ENCODE results near the gene DGCR8. TPM values are rescaled to one million over a fixed set of nuclear protein-coding genes. Genes with fewer than 3 reads are reported as not detected.
"Not testable (repeated sequence)": the region's sequence is repeated elsewhere in the genome, so short reads cannot be mapped to it uniquely, and the experiment has no call there.

The DGCR8 gene
- total and polyA plus RNA-seq, 9 donors = 27.1 to 48.7 (median 38.4) TPM

- WGBS (ENCODE audit: insufficient coverage) = 78% methylated on average over 9 of the region's 11 CpGs
Observed at GRCh38 chr22:20066617-20067383, 13.2 kb upstream of the DGCR8 start.

GRCh38 chr22:20067384-20067682 lies 12.7 kb upstream of the DGCR8 start:
- WGBS (ENCODE audit: insufficient coverage) = 83% methylated on average over 1 of the region's 3 CpGs
- H3K27me3 ChIP-seq (ENCODE audit: control insufficient read depth, insufficient read depth, low read length) = not testable (repeated sequence)

More at GRCh38 chr22:20066617-20067383, 13.2 kb upstream of the DGCR8 start:
- no peaks in the 10 kb centered on the region for H3K4me1 ChIP-seq (ENCODE audit: control insufficient read depth, insufficient read depth, low read length)
- no peak overlapping the region for H3K27ac ChIP-seq (ENCODE audit: low read length)
- DNase-seq = no peak
- H3K9me3 ChIP-seq (replicated peaks; ENCODE audit: control insufficient read depth, low read depth, low read length) = no peaks in the 10 kb centered on the region
- peaks cover 20% of the 10 kb centered on the region for H3K36me3 ChIP-seq (ENCODE audit: control insufficient read depth, insufficient read depth, low read length)
- no peak overlapping the region for H3K4me3 ChIP-seq (ENCODE audit: low read length)
- no peaks in the 10 kb centered on the region for H3K27me3 ChIP-seq (ENCODE audit: control insufficient read depth, insufficient read depth, low read length)

GRCh38 chr22:20068640-20069039 lies 11.4 kb upstream of the DGCR8 start:
- H3K4me3 ChIP-seq (ENCODE audit: low read length) = no peak overlapping the region
- H3K4me1 ChIP-seq (ENCODE audit: control insufficient read depth, insufficient read depth, low read length) = no peaks in the 10 kb centered on the region
- no peaks in the 10 kb centered on the region for H3K9me3 ChIP-seq (replicated peaks; ENCODE audit: control insufficient read depth, low read depth, low read length)
- peaks cover 9% of the 10 kb centered on the region for H3K36me3 ChIP-seq (ENCODE audit: control insufficient read depth, insufficient read depth, low read length)
- no peak overlapping the region for H3K27ac ChIP-seq (ENCODE audit: low read length)
- no peaks in the 10 kb centered on the region for H3K27me3 ChIP-seq (ENCODE audit: control insufficient read depth, insufficient read depth, low read length)
- DNase-seq = no peak
- WGBS (ENCODE audit: insufficient coverage) = 78% methylated on average over 3 of the region's 7 CpGs

More at GRCh38 chr22:20067384-20067682, 12.7 kb upstream of the DGCR8 start:
- not testable (repeated sequence) for H3K9me3 ChIP-seq (replicated peaks; ENCODE audit: control insufficient read depth, low read depth, low read length); DNase-seq; H3K27ac ChIP-seq (ENCODE audit: low read length); H3K4me3 ChIP-seq (ENCODE audit: low read length); H3K4me1 ChIP-seq (ENCODE audit: control insufficient read depth, insufficient read depth, low read length)
- peaks cover 16% of the 10 kb centered on the region for H3K36me3 ChIP-seq (ENCODE audit: control insufficient read depth, insufficient read depth, low read length)

- Histone ChIP-seq H3K4me1 (ENCODE audit: control insufficient read depth, insufficient read depth, low read length) (no peaks in the 10 kb centered on the region), H3K36me3 (ENCODE audit: control insufficient read depth, insufficient read depth, low read length) (peaks cover 7% of the 10 kb centered on the region), H3K4me3 (ENCODE audit: low read length) (no peak overlapping the region), H3K27me3 (ENCODE audit: control insufficient read depth, insufficient read depth, low read length) (no peaks in the 10 kb centered on the region), H3K9me3 (replicated peaks; ENCODE audit: control insufficient read depth, low read depth, low read length) (no peaks in the 10 kb centered on the region), H3K27ac (ENCODE audit: low read length) (no peak overlapping the region)
- WGBS (ENCODE audit: insufficient coverage) = 100% methylated on average over 5 of the region's 7 CpGs
- DNase-seq = no peak
Observed at GRCh38 chr22:20069331-20070042, 10.6 kb upstream of the DGCR8 start.

- no peak for DNase-seq
- Histone ChIP-seq H3K27me3 (ENCODE audit: control insufficient read depth, insufficient read depth, low read length) (no peaks in the 10 kb centered on the region), H3K4me3 (ENCODE audit: low read length) (no peak overlapping the region), H3K4me1 (ENCODE audit: control insufficient read depth, insufficient read depth, low read length) (no peaks in the 10 kb centered on the region), H3K36me3 (ENCODE audit: control insufficient read depth, insufficient read depth, low read length) (no peaks in the 10 kb centered on the region), H3K9me3 (replicated peaks; ENCODE audit: control insufficient read depth, low read depth, low read length) (no peaks in the 10 kb centered on the region), H3K27ac (ENCODE audit: low read length) (no peak overlapping the region)
- 79% methylated on average over 6 of the region's 8 CpGs for WGBS (ENCODE audit: insufficient coverage)
Observed at GRCh38 chr22:20071524-20071972, 8.5 kb upstream of the DGCR8 start.

GRCh38 chr22:20076627-20077172 lies 3.3 kb upstream of the DGCR8 start:
- peaks cover 4% of the 10 kb centered on the region for H3K36me3 ChIP-seq (ENCODE audit: control insufficient read depth, insufficient read depth, low read length)
- H3K27me3 ChIP-seq (ENCODE audit: control insufficient read depth, insufficient read depth, low read length) = no peaks in the 10 kb centered on the region
- no peak overlapping the region for H3K27ac ChIP-seq (ENCODE audit: low read length)
- no peak for DNase-seq
- H3K9me3 ChIP-seq (replicated peaks; ENCODE audit: control insufficient read depth, low read depth, low read length) = no peaks in the 10 kb centered on the region
- WGBS (ENCODE audit: insufficient coverage) = 76% methylated on average over 4 of the region's 6 CpGs
- no peak overlapping the region for H3K4me3 ChIP-seq (ENCODE audit: low read length)
- H3K4me1 ChIP-seq (ENCODE audit: control insufficient read depth, insufficient read depth, low read length) = peaks cover 11% of the 10 kb centered on the region

- peak overlapping the region; percentile 94 for H3K27ac ChIP-seq (ENCODE audit: low read length)
- no peaks in the 10 kb centered on the region for H3K27me3 ChIP-seq (ENCODE audit: control insufficient read depth, insufficient read depth, low read length)
- DNase-seq = peak; percentile 82
- H3K4me1 ChIP-seq (ENCODE audit: control insufficient read depth, insufficient read depth, low read length) = peaks cover 38% of the 10 kb centered on the region
- peaks cover 13% of the 10 kb centered on the region for H3K36me3 ChIP-seq (ENCODE audit: control insufficient read depth, insufficient read depth, low read length)
- 0% methylated on average over 33 of the region's 34 CpGs for WGBS (ENCODE audit: insufficient coverage)
- peak overlapping the region; percentile 82 for H3K4me3 ChIP-seq (ENCODE audit: low read length)
- no peaks in the 10 kb centered on the region for H3K9me3 ChIP-seq (replicated peaks; ENCODE audit: control insufficient read depth, low read depth, low read length)
Observed at GRCh38 chr22:20080445-20080775, 369 bp downstream of the DGCR8 start.

GRCh38 chr22:20080776-20081654 lies 974 bp downstream of the DGCR8 start:
- H3K4me1 ChIP-seq (ENCODE audit: control insufficient read depth, insufficient read depth, low read length) = peaks cover 38% of the 10 kb centered on the region
- H3K36me3 ChIP-seq (ENCODE audit: control insufficient read depth, insufficient read depth, low read length) = peaks cover 19% of the 10 kb centered on the region
- WGBS (ENCODE audit: insufficient coverage) = 5% methylated on average over 24 of the region's 27 CpGs
- DNase-seq = peak; percentile 71
- H3K27me3 ChIP-seq (ENCODE audit: control insufficient read depth, insufficient read depth, low read length) = no peaks in the 10 kb centered on the region
- peak overlapping the region; percentile 94 for H3K27ac ChIP-seq (ENCODE audit: low read length)
- H3K9me3 ChIP-seq (replicated peaks; ENCODE audit: control insufficient read depth, low read depth, low read length) = no peaks in the 10 kb centered on the region
- peak overlapping the region; percentile 82 for H3K4me3 ChIP-seq (ENCODE audit: low read length)

GRCh38 chr22:20083157-20083890 lies 3.3 kb downstream of the DGCR8 start:
- DNase-seq = no peak
- peaks cover 42% of the 10 kb centered on the region for H3K36me3 ChIP-seq (ENCODE audit: control insufficient read depth, insufficient read depth, low read length)
- no peaks in the 10 kb centered on the region for H3K27me3 ChIP-seq (ENCODE audit: control insufficient read depth, insufficient read depth, low read length)
- H3K27ac ChIP-seq (ENCODE audit: low read length) = no peak overlapping the region
- H3K4me3 ChIP-seq (ENCODE audit: low read length) = no peak overlapping the region
- H3K9me3 ChIP-seq (replicated peaks; ENCODE audit: control insufficient read depth, low read depth, low read length) = no peaks in the 10 kb centered on the region
- 83% methylated on average over 9 of the region's 10 CpGs for WGBS (ENCODE audit: insufficient coverage)
- H3K4me1 ChIP-seq (ENCODE audit: control insufficient read depth, insufficient read depth, low read length) = peaks cover 38% of the 10 kb centered on the region
